Measurements from ENCODE around the gene B4GAT1. TPM values are rescaled to one million over a fixed set of nuclear protein-coding genes. Genes with fewer than 3 reads are reported as not detected.
"Not testable (repeated sequence)": the region's sequence is repeated elsewhere in the genome, so short reads cannot be mapped to it uniquely, and the experiment has no call there.

B4GAT1 gene
- total and polyA plus RNA-seq, 5 donors from 2014 or later: 3.5 to 15.1 (median 12.0) TPM

GRCh38 chr11:66360406-66361073, 13.1 kb upstream of the B4GAT1 start:
- Mint-ChIP-seq H3K9me3 (no peaks in the 10 kb centered on the region), H3K36me3 (peaks cover 3% of the 10 kb centered on the region), H3K4me3 (no peak overlapping the region), H3K27me3 (no peaks in the 10 kb centered on the region), H3K4me1 (no peaks in the 10 kb centered on the region), H3K27ac (no peak overlapping the region)
- no peak for DNase-seq
- H3K27ac ChIP-seq (ENCODE audit: insufficient read depth, low read length, poor library complexity, severe bottlenecking): no peak overlapping the region
- no peaks in the 10 kb centered on the region for H3K27me3 ChIP-seq (ENCODE audit: control insufficient read depth, insufficient read depth, low read length)
- H3K36me3 ChIP-seq (ENCODE audit: control insufficient read depth, insufficient read depth, low read length): no peaks in the 10 kb centered on the region
- H3K4me1 ChIP-seq (ENCODE audit: control insufficient read depth, insufficient read depth, low read length, poor library complexity, severe bottlenecking): no peaks in the 10 kb centered on the region
- H3K4me3 ChIP-seq (ENCODE audit: low read depth, low read length): no peak overlapping the region
- no peaks in the 10 kb centered on the region for H3K9me3 ChIP-seq (ENCODE audit: control insufficient read depth in 2 of 2, low read length in 2 of 2)
- ATAC-seq (ENCODE audit: low read depth in 2 of 2): no peak

GRCh38 chr11:66359662-66360087, 12.2 kb upstream of the B4GAT1 start:
- DNase-seq (no peak), ATAC-seq (ENCODE audit: low read depth in 2 of 2) (no peak)
- H3K9me3 ChIP-seq (ENCODE audit: control insufficient read depth in 2 of 2, low read length in 2 of 2): no peaks in the 10 kb centered on the region
- Mint-ChIP-seq H3K4me3 (no peak overlapping the region), H3K27ac (peak overlapping the region in 1 of 3 donors; percentile 73), H3K27me3 (no peaks in the 10 kb centered on the region), H3K36me3 (peaks cover 3% of the 10 kb centered on the region), H3K9me3 (no peaks in the 10 kb centered on the region), H3K4me1 (no peaks in the 10 kb centered on the region)
- H3K4me3 ChIP-seq (ENCODE audit: low read depth, low read length): no peak overlapping the region
- H3K36me3 ChIP-seq (ENCODE audit: control insufficient read depth, insufficient read depth, low read length): no peaks in the 10 kb centered on the region
- H3K27ac ChIP-seq (ENCODE audit: insufficient read depth, low read length, poor library complexity, severe bottlenecking): no peak overlapping the region
- no peaks in the 10 kb centered on the region for H3K27me3 ChIP-seq (ENCODE audit: control insufficient read depth, insufficient read depth, low read length)
- H3K4me1 ChIP-seq (ENCODE audit: control insufficient read depth, insufficient read depth, low read length, poor library complexity, severe bottlenecking): no peaks in the 10 kb centered on the region

DNA sequence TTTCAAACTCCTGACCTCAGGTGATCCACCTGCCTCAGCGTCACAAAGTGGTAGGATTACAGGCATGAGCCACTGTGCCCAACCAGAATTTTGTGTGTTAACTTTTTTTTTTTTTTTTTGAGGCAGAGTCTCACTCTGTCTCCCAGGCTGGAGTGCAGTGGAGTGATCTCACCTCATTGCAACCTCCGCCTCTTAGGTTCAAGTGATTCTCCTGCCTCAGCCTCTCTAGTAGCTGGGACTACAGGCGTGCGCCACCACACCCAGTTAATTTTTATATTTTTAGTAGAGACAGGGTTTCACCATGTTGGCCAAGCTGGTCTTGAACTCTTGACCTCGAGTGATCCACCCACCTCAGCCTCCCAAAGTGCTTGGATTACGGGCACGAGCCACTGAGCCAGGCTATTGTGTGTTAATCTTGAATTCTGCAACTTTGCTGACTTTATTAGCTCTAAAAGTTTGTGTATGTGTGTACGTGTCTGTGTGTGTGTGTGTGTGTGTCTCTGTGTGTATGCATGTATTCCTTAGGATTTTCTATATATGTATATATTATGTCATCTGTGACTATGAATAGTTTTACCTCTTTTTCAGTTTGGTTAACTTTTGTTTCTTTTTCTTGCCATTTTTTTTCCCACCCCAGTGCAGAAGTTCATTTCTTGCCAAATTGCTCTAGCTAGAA, 3.3 kb upstream of the B4GAT1 start:
- H3K27me3 ChIP-seq (ENCODE audit: control insufficient read depth, insufficient read depth, low read length); H3K36me3 ChIP-seq (ENCODE audit: control insufficient read depth, insufficient read depth, low read length); DNase-seq; ATAC-seq (ENCODE audit: low read depth in 2 of 2); H3K9me3 ChIP-seq (ENCODE audit: control insufficient read depth in 2 of 2, low read length in 2 of 2); H3K27ac ChIP-seq (ENCODE audit: insufficient read depth, low read length, poor library complexity, severe bottlenecking); H3K27me3 Mint-ChIP-seq; H3K27ac Mint-ChIP-seq; H3K4me3 ChIP-seq (ENCODE audit: low read depth, low read length); H3K9me3 Mint-ChIP-seq: not testable (repeated sequence)
- Mint-ChIP-seq H3K36me3 (peaks cover 13% of the 10 kb centered on the region), H3K4me1 (peaks cover 9 to 36% (median 11%) of the 10 kb centered on the region in 4 donors), H3K4me3 (peak overlapping the region in 1 of 4 donors; percentile 44)
- peaks cover 16% of the 10 kb centered on the region for H3K4me1 ChIP-seq (ENCODE audit: control insufficient read depth, insufficient read depth, low read length, poor library complexity, severe bottlenecking)

GRCh38 chr11:66349084-66349386, 1.6 kb upstream of the B4GAT1 start:
- Mint-ChIP-seq H3K4me1 (peaks cover 18 to 51% (median 24%) of the 10 kb centered on the region in 4 donors), H3K27ac (peak overlapping the region in 2 of 3 donors; percentile 80 to 97), H3K9me3 (peaks cover 0 to 3% (median 0%) of the 10 kb centered on the region in 7 donors), H3K27me3 (peaks cover 6% of the 10 kb centered on the region), H3K4me3 (peak overlapping the region; percentile 95 to 100 (median 96)), H3K36me3 (peaks cover 13% of the 10 kb centered on the region)
- Histone ChIP-seq H3K27me3 (ENCODE audit: control insufficient read depth, insufficient read depth, low read length) (no peaks in the 10 kb centered on the region), H3K27ac (ENCODE audit: insufficient read depth, low read length, poor library complexity, severe bottlenecking) (no peak overlapping the region), H3K36me3 (ENCODE audit: control insufficient read depth, insufficient read depth, low read length) (no peaks in the 10 kb centered on the region), H3K4me1 (ENCODE audit: control insufficient read depth, insufficient read depth, low read length, poor library complexity, severe bottlenecking) (peaks cover 31% of the 10 kb centered on the region), H3K9me3 (ENCODE audit: control insufficient read depth in 2 of 2, low read length in 2 of 2) (no peaks in the 10 kb centered on the region), H3K4me3 (ENCODE audit: low read depth, low read length) (no peak overlapping the region)
- ATAC-seq (ENCODE audit: low read depth in 2 of 2) (no peak), DNase-seq (no peak)

DNA sequence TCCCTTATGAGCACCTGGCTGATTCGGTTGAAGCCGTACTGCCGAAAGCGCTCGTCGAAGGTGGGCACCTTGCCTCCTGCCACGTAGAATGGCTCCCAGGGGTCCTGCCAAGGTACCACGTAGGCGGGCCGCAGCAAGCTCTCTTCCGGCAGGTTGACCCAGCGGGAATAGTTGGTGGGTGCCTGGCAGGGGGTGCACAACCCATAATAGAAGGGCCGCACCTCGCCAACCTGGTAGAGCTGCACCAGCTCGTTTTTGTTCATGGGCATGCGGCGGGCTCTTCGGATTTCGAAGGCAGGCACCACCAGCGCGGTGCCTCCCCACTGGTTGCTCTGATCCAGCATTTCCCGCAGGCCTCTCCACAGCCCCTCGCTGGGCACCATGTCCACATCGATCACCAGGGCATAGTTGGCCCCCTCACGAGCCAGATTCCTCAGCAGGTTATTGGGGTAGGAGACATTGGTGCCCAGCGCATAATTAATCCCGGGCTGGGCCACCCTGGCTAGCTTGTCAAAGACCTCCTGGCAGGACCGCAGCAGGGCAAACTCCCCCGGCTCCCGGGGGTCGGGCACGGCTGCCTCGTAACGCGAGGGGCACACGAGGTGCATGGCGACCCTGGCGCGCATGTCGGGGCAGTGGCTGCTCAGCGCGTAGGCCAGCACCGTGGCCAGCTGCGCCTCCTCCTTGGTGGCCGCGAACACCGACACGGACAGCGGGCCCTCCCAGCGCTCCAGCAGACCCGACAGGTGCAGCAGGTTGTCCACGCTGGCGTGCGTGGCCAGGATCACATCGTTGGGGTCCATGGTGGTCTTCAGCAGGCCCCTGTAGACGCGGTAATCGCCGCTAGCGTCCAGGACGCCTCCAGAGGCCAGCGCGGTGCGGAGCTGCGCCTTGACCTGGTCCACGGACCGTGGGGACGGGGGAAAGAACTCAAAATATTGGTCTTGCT, 679 bp downstream of the B4GAT1 start:
- peaks cover 41% of the 10 kb centered on the region for H3K4me1 ChIP-seq (ENCODE audit: control insufficient read depth, insufficient read depth, low read length, poor library complexity, severe bottlenecking)
- peaks cover 6% of the 10 kb centered on the region for H3K36me3 ChIP-seq (ENCODE audit: control insufficient read depth, insufficient read depth, low read length)

GRCh38 chr11:66345316-66345649, 2.1 kb downstream of the B4GAT1 start:
- DNase-seq (no peak), ATAC-seq (ENCODE audit: low read depth in 2 of 2) (peak; percentile 7 to 14)
- Histone ChIP-seq H3K9me3 (ENCODE audit: control insufficient read depth in 2 of 2, low read length in 2 of 2) (no peaks in the 10 kb centered on the region), H3K4me3 (ENCODE audit: low read depth, low read length) (peak overlapping the region; percentile 97), H3K27me3 (ENCODE audit: control insufficient read depth, insufficient read depth, low read length) (no peaks in the 10 kb centered on the region), H3K4me1 (ENCODE audit: control insufficient read depth, insufficient read depth, low read length, poor library complexity, severe bottlenecking) (peaks cover 41% of the 10 kb centered on the region), H3K36me3 (ENCODE audit: control insufficient read depth, insufficient read depth, low read length) (peaks cover 20% of the 10 kb centered on the region), H3K27ac (ENCODE audit: insufficient read depth, low read length, poor library complexity, severe bottlenecking) (peak overlapping the region; percentile 85)
- peaks cover 0 to 3% (median 0%) of the 10 kb centered on the region in 7 donors for H3K9me3 Mint-ChIP-seq
- H3K27me3 Mint-ChIP-seq: peaks cover 6% of the 10 kb centered on the region
- H3K4me1 Mint-ChIP-seq: peaks cover 24 to 64% (median 35%) of the 10 kb centered on the region in 4 donors
- peak overlapping the region; percentile 97 to 99 (median 98) for H3K4me3 Mint-ChIP-seq
- H3K27ac Mint-ChIP-seq: peak overlapping the region; percentile 93 to 98 (median 98)
- H3K36me3 Mint-ChIP-seq: peaks cover 19% of the 10 kb centered on the region

More for the DNA sequence above, 679 bp downstream of the B4GAT1 start:
- Mint-ChIP-seq H3K36me3 (peaks cover 13% of the 10 kb centered on the region), H3K4me1 (peaks cover 28 to 64% (median 35%) of the 10 kb centered on the region in 4 donors), H3K27ac (peak overlapping the region in 1 of 3 donors; percentile 80), H3K4me3 (peak overlapping the region; percentile 97 to 99 (median 98)), H3K9me3 (peaks cover 0 to 3% (median 0%) of the 10 kb centered on the region in 7 donors), H3K27me3 (peaks cover 6% of the 10 kb centered on the region)
- Histone ChIP-seq H3K27ac (ENCODE audit: insufficient read depth, low read length, poor library complexity, severe bottlenecking) (peak overlapping the region; percentile 85), H3K4me3 (ENCODE audit: low read depth, low read length) (peak overlapping the region; percentile 64), H3K27me3 (ENCODE audit: control insufficient read depth, insufficient read depth, low read length) (no peaks in the 10 kb centered on the region), H3K9me3 (ENCODE audit: control insufficient read depth in 2 of 2, low read length in 2 of 2) (no peaks in the 10 kb centered on the region)
- ATAC-seq (ENCODE audit: low read depth in 2 of 2): no peak
- no peak for DNase-seq

- H3K4me1 ChIP-seq (ENCODE audit: control insufficient read depth, insufficient read depth, low read length, poor library complexity, severe bottlenecking): peaks cover 41% of the 10 kb centered on the region
- Mint-ChIP-seq H3K4me3 (peak within 1 kb of the TSS; percentile 97 to 99 (median 98)), H3K4me1 (peaks cover 24 to 64% (median 35%) of the 10 kb centered on the region in 4 donors), H3K27ac (peak within 1 kb of the TSS; percentile 93 to 98 (median 98)), H3K36me3 (peaks cover 19% of the 10 kb centered on the region), H3K27me3 (peaks cover 6% of the 10 kb centered on the region), H3K9me3 (peaks cover 0 to 3% (median 0%) of the 10 kb centered on the region in 7 donors)
- ATAC-seq (ENCODE audit: low read depth in 2 of 2) (peak; percentile 89 to 90), DNase-seq (peak; percentile 94 to 97 (median 97))
- no peaks in the 10 kb centered on the region for H3K9me3 ChIP-seq (ENCODE audit: control insufficient read depth in 2 of 2, low read length in 2 of 2)
- H3K36me3 ChIP-seq (ENCODE audit: control insufficient read depth, insufficient read depth, low read length): peaks cover 26% of the 10 kb centered on the region
- H3K27ac ChIP-seq (ENCODE audit: insufficient read depth, low read length, poor library complexity, severe bottlenecking): peak within 1 kb of the TSS; percentile 85
- H3K4me3 ChIP-seq (ENCODE audit: low read depth, low read length): peak within 1 kb of the TSS; percentile 97
- no peaks in the 10 kb centered on the region for H3K27me3 ChIP-seq (ENCODE audit: control insufficient read depth, insufficient read depth, low read length)
Observed at GRCh38 chr11:66344550-66345315, 2.7 kb downstream of the B4GAT1 start, which contains the start of gene BRMS1. BRMS1 (minus strand) TSS chr11:66345104; CDS start chr11:66342234, 2,870 bp downstream.

Data from CD4-positive, CD25-positive, alpha-beta regulatory T cell (primary cell).